Stimulated activated naive B cell treated with anti-CD40 and anti-IgM and Interleukin-4, amounts not matched to agents 10 μg/mL and 1 μg/mL and 100 μg/mL, for 72 hours (primary cell): ENCODE measurements around the gene CHTF8.
A peak's percentile ranks its signal among the peaks of the same experiment; 100 is the strongest.

Experiments
- ATAC-seq, 2 donors: fragments of 150-1000 bp; cut with Tn5 transposase; replicated peaks; 2 replicates each; pipeline ENCODE4 v1.10.0; 2021; ENCODE audit warnings: moderate library complexity in 1 of 2
- DNase-seq: peaks from one replicate; pipeline ENCODE4 v3.0.0; 2021
- H3K27ac Mint-ChIP-seq: one replicate; pipeline ENCODE4 v1.8.0; 2022; ENCODE audit warnings: mild to moderate bottlenecking, mixed read lengths
- H3K27me3 Mint-ChIP-seq, 2 donors: one replicate each; pipeline ENCODE4 v1.8.0; 2022; ENCODE audit warnings: mixed read lengths in 2 of 2
- H3K36me3 Mint-ChIP-seq, 2 donors: one replicate each; pipeline ENCODE4 v1.8.0; 2022; ENCODE audit warnings: mixed read lengths in 2 of 2, mild to moderate bottlenecking in 1 of 2
- H3K4me1 Mint-ChIP-seq, 2 donors: one replicate each; pipeline ENCODE4 v1.8.0; 2022; ENCODE audit warnings: mixed read lengths in 2 of 2, mild to moderate bottlenecking in 1 of 2
- H3K4me3 Mint-ChIP-seq, 2 donors: one replicate each; pipeline ENCODE4 v1.8.0; 2022; ENCODE audit warnings: mild to moderate bottlenecking in 2 of 2, mixed read lengths in 2 of 2, moderate library complexity in 1 of 2
- H3K9me3 Mint-ChIP-seq, 2 donors: one replicate each; pipeline ENCODE4 v1.8.0; 2022; ENCODE audit warnings: mixed read lengths in 2 of 2, mild to moderate bottlenecking in 1 of 2

CHTF8 gene

DNA sequence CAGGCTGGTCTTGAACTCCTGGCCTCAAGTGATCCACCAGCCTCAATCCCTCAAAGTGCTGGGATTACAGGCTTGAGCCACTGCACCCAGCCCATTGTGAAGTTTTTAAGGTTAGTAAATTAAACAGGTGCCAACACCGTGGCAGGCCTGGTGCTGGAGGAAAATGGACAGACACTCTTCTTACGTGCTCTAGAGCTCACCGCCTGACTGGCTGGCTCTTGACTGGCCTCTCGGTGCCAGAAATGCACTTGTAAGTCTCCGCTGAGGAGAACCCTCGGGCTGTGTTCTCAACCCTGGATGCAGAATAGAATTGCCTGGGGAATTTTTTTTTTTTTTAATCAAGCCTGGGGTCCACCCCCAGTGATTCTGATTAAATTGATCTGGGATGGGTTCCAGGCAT is 37.2 kb downstream of the CHTF8 start:
- no peak overlapping the region for H3K4me3 Mint-ChIP-seq
- no peak overlapping the region for H3K27ac Mint-ChIP-seq
- peaks cover 7 to 15% of the 10 kb centered on the region in 2 donors for H3K4me1 Mint-ChIP-seq
- peaks cover 0 to 2% of the 10 kb centered on the region in 2 donors for H3K36me3 Mint-ChIP-seq
- no peaks in the 10 kb centered on the region for H3K9me3 Mint-ChIP-seq
- DNase-seq (no peak), ATAC-seq (no peak)
- no peaks in the 10 kb centered on the region for H3K27me3 Mint-ChIP-seq

DNA sequence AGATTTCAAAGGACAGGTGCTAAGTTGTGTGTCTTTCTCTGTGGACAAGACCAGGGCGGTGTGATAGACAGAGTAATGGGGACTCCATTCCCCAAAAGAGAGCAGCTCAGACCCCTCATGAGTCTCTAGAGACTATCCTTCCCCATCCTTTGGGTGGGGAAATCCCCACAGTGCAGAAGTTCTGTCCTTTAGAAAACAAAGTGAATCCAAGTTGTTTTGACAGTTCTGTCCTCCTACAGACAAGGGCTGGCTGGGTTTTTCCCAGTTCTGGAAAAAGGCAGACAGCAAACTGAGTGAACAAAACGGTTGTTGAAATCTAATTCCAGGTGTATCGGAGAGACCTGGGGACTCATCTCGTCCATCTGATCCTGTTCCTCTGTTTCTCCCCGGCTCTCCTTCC is 37.9 kb downstream of the CHTF8 start:
- Mint-ChIP-seq H3K4me1 (peaks cover 7 to 16% of the 10 kb centered on the region in 2 donors), H3K9me3 (no peaks in the 10 kb centered on the region), H3K36me3 (peaks cover 0 to 2% of the 10 kb centered on the region in 2 donors), H3K4me3 (no peak overlapping the region), H3K27ac (no peak overlapping the region), H3K27me3 (no peaks in the 10 kb centered on the region)
- peak; percentile 20 to 34 for ATAC-seq
- DNase-seq: no peak

DNA sequence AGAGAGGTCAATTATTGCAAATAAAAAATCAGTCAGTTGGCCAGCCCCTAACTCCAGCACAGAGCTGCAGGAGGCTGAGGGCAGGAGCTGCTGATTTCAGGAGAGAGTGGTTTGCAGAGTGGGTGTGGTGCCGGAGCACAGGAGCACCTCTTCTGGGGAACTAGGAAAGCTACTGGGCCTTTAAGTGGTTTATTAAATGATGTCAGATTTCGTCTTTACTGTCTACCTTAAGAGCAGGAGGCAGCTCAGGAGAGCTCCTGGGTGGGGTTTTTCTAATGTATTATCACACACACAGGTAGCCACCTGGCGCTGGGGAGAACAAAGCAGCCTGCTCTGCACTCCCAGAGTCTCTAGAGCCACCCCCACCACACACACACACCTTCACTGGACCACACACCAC is 38.4 kb downstream of the CHTF8 start:
- H3K27ac Mint-ChIP-seq: no peak overlapping the region
- no peak overlapping the region for H3K4me3 Mint-ChIP-seq
- no peaks in the 10 kb centered on the region for H3K9me3 Mint-ChIP-seq
- peaks cover 8 to 20% of the 10 kb centered on the region in 2 donors for H3K4me1 Mint-ChIP-seq
- peaks cover 0 to 2% of the 10 kb centered on the region in 2 donors for H3K36me3 Mint-ChIP-seq
- no peaks in the 10 kb centered on the region for H3K27me3 Mint-ChIP-seq
- DNase-seq (no peak), ATAC-seq (peak; percentile 43 to 52)

DNA sequence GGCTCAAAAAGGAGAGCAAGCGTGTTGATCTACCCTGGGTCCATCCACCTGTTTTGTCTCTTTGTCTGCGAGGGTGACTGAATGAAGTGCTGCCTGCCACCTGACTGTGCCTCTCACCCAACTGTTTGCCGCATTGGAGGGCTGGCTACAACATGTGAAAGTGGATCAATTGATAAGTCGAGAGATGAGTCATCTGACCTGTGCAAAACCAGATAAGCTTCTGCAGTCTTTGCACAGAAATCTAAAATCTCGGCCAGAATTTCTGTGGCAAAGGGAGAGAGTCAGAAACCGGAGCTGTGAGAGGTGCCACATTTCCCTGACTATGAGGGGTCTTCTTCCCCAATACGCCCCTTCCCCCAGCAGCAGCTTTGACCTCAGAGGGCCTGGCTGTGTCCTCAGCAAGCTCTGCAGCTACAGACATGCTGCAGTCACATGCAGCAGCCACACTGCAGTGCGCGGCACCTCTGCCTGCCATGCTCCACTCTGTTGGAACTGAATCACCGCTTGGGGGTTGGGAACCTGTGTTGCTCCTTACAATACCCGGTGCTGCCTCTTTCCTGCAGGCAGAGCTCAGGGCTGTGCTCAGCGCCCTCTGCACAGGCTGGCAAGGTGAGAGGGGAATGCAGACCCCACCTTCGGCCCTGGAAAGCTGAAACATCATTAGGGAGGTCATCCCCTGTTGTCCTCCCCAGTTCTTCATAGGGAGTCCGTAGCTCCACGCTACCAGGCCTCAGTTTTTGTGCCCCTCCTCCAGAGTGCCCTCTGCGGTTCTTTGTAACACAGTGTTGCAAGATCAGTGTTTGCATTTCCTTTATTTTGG is 43.1 kb downstream of the CHTF8 start:
- Mint-ChIP-seq H3K4me1 (peaks cover 5 to 13% of the 10 kb centered on the region in 2 donors), H3K36me3 (peaks cover 7 to 18% of the 10 kb centered on the region in 2 donors), H3K4me3 (no peak overlapping the region), H3K27ac (peak overlapping the region; percentile 37), H3K27me3 (no peaks in the 10 kb centered on the region), H3K9me3 (no peaks in the 10 kb centered on the region)
- ATAC-seq: peak; percentile 52 to 54
- no peak for DNase-seq

DNA sequence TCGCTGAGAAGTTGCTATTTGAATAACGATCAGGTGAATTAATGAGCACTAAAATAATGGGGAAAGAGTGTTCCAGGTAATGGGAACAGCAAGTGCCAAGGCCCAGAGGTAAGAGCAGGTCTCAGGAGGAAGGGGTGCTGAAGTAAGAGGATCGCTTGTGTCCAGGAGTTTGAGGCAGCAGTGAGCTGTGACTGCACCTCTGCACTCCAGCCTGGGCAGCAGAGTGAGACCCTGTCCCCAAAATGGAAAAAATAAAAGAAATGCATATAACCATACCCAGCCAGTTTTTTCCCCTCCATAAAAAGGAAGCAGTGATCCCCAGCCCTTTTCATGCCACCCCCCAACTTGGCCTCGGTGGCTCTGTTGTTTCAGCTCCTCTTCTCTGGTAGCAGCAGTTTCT is 43.7 kb downstream of the CHTF8 start:
- Mint-ChIP-seq H3K4me1 (peaks cover 3 to 7% of the 10 kb centered on the region in 2 donors), H3K9me3 (no peaks in the 10 kb centered on the region), H3K27me3 (no peaks in the 10 kb centered on the region), H3K4me3 (no peak overlapping the region), H3K36me3 (peaks cover 6 to 23% of the 10 kb centered on the region in 2 donors), H3K27ac (peak overlapping the region; percentile 43)
- ATAC-seq (no peak), DNase-seq (no peak)

DNA sequence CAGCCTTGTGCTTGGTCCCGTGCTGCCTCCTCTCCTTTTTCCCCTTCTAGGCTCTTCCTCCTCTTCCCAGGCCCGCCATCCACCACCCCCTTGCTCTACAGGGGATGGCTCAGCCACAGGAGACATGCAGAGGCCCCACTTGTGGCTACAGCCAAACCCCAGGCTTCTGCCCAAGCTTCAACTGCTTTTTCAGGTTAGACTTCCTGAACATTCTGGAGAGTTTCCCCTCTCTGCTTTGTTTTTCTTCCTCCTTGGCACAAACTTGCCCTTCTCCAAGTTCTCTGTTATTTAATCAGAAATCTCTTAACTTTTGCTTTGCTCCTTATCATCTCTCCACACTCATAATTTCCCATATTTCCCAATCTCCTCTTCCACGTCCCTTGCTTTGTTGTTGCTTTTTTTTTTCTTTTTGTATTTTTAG is 45.2 kb downstream of the CHTF8 start:
- Mint-ChIP-seq H3K27ac (peak overlapping the region; percentile 78), H3K36me3 (peaks cover 11 to 33% of the 10 kb centered on the region in 2 donors), H3K27me3 (no peaks in the 10 kb centered on the region), H3K4me3 (no peak overlapping the region), H3K9me3 (no peaks in the 10 kb centered on the region), H3K4me1 (peaks cover 3 to 5% of the 10 kb centered on the region in 2 donors)
- DNase-seq (no peak), ATAC-seq (no peak)

DNA sequence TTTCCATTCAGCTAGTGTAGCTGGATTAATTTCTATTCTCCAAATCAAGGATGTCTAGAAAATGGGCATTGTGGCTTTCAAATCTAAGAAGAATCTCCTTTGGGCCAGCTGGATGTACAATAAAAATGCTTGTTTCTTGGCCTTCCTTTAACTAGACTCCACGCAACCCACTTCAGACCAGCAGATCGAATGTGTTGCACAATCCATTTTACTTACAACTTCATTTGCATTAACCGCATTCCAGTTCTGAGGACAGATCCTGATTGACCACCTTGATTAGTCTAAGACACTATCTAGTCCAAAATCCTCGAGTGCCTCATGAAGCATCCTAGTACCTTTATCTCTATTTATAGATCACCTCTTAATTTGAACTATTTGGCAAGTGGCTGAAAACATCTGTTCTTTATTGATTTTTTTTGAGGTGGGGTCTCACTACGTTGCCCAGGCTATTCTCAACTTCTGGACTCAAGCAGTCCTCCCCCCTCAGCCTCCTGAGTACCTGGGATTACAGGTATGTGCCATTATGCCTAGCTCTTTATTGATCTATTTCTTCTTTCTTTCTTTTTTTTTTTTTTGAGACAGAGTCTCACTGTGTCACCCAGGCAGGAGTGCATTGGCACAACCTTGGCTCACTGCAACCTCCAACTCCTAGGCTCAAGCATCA is 47.2 kb downstream of the CHTF8 start:
- H3K36me3 Mint-ChIP-seq: peaks cover 11 to 33% of the 10 kb centered on the region in 2 donors
- no peak overlapping the region for H3K27ac Mint-ChIP-seq
- DNase-seq (no peak), ATAC-seq (no peak)
- H3K4me1 Mint-ChIP-seq: peaks cover 3 to 5% of the 10 kb centered on the region in 2 donors
- no peaks in the 10 kb centered on the region for H3K27me3 Mint-ChIP-seq
- no peaks in the 10 kb centered on the region for H3K9me3 Mint-ChIP-seq
- no peak overlapping the region for H3K4me3 Mint-ChIP-seq

DNA sequence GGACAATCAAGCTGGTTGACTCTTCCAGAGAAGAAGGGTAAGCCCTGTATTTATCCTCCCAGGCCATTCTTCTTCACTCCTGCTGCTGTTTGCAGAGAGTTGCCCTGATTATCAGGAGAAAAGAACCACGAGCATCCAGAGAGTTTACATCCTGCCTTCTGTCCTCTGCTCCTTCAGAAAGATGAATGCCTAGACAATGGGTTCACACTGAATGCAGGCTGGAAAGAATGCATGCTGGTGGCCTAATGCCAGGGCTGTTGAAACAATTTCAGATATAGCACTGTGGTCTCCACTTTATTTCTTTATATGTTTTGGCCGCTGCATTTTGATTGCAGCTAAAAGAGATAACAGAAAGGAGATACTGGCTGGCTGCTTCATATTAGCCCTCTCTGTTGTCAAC is 48.1 kb downstream of the CHTF8 start:
- H3K9me3 Mint-ChIP-seq: no peaks in the 10 kb centered on the region

DNA sequence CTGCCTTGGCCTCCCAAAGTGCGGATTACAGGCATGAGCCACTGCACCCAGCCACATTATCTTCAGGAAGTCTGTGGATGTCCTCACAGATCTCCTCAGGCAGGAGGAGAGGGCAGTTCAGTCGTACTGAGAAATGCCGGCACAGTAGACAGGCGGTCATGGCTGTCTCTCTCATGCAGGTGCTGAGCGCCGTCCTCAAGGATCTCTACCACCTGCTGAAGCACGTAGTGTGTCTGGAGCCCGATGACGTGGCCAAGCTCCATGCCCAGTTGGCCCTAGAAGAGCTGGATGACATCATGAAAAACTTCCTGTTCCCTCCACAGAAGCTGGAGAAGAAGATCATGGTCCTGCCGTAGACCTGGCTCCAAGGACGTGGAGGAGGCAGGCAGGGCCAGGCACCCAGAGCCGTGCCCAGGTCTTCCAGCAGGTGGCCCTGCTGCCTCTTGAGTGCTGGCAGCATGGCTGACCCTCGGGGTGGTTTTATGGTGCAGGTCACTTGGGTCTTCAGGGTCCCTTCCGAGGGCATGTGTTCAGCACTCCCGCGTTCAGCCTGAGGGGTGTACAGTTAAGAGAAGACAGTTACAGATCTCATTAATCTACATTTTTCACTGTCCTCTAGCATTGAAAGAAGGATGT is 49.0 kb downstream of the CHTF8 start:
- no peaks in the 10 kb centered on the region for H3K27me3 Mint-ChIP-seq
- H3K36me3 Mint-ChIP-seq: peaks cover 11 to 37% of the 10 kb centered on the region in 2 donors
- no peak overlapping the region for H3K27ac Mint-ChIP-seq
- ATAC-seq: no peak
- no peaks in the 10 kb centered on the region for H3K9me3 Mint-ChIP-seq
- peaks cover 0 to 1% of the 10 kb centered on the region in 2 donors for H3K4me1 Mint-ChIP-seq
- DNase-seq: no peak
- H3K4me3 Mint-ChIP-seq: no peak overlapping the region

More for the DNA sequence above, 48.1 kb downstream of the CHTF8 start:
- no peak for ATAC-seq
- H3K36me3 Mint-ChIP-seq: peaks cover 11 to 36% of the 10 kb centered on the region in 2 donors
- no peak overlapping the region for H3K4me3 Mint-ChIP-seq
- H3K27ac Mint-ChIP-seq: no peak overlapping the region
- H3K27me3 Mint-ChIP-seq: no peaks in the 10 kb centered on the region
- H3K4me1 Mint-ChIP-seq: peaks cover 3% of the 10 kb centered on the region in 2 donors
- DNase-seq: no peak

DNA sequence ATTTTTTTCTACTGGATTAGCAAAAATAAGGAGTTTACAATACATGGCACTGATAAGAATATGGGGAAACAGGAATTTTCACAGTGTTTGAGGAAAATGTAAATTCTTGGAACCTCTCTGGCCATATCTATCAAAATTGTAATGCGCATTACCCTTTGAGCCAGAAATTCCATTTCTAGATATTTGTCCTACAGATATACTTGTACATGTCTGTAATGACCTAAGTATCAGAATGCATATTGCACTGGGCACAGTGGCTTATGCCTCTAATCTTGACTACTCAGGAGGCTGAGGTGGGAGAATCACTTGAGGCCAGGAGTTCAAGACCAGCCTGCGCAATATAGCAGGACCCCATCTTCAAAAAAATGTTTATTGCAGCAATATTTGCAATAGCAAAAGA is 52.7 kb downstream of the CHTF8 start:
- Mint-ChIP-seq H3K27me3 (no peaks in the 10 kb centered on the region), H3K36me3 (peaks cover 6 to 30% of the 10 kb centered on the region in 2 donors), H3K9me3 (no peaks in the 10 kb centered on the region), H3K27ac (no peak overlapping the region), H3K4me3 (no peak overlapping the region), H3K4me1 (no peaks in the 10 kb centered on the region)
- ATAC-seq: no peak
- DNase-seq: no peak

DNA sequence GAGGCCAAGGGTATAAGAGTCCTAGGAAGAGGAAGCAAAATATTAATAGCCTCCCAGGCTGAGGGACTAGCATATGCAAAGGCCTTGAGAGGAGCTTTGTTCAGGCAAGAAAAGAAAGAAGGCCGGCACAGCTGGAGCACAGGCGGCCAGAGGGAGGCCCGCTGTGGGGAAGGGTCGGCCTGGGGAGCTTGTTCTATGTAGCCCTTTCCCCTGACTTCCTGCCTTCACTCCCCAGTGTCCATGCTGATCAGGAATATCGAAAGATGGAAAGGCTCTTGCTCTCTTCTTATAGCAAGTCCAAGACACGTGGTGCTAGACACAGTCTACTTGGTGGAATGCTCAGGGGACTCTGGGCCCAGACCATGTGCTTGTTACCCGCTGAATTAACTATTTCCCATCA is 54.3 kb downstream of the CHTF8 start:
- Mint-ChIP-seq H3K4me1 (no peaks in the 10 kb centered on the region), H3K4me3 (no peak overlapping the region), H3K27me3 (no peaks in the 10 kb centered on the region), H3K36me3 (peaks cover 4 to 17% of the 10 kb centered on the region in 2 donors), H3K9me3 (no peaks in the 10 kb centered on the region), H3K27ac (no peak overlapping the region)
- ATAC-seq (no peak), DNase-seq (no peak)

DNA sequence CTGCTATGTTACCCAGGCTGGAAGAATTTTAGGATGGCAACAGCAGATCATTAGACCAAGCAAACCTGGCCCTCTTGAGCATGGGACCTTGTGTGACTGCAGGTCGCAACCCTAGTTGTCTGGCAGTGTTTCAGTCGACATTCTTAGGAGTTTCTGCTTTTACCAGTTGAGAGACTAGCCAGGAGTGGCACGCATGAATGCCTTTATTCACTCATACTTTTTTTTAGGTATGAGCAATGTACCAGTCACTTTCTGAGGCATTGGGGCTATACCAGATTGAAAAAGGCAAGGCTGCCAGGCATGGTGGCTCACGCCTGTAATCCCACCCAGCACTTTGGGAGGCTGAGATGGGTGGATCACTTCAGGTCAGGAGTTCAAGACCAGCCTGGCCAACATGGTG is 55.1 kb downstream of the CHTF8 start:
- Mint-ChIP-seq H3K27me3 (no peaks in the 10 kb centered on the region), H3K27ac (no peak overlapping the region), H3K4me1 (peaks cover 0 to 4% of the 10 kb centered on the region in 2 donors), H3K36me3 (peaks cover 1 to 13% of the 10 kb centered on the region in 2 donors), H3K4me3 (no peak overlapping the region), H3K9me3 (no peaks in the 10 kb centered on the region)
- ATAC-seq (no peak), DNase-seq (no peak)

DNA sequence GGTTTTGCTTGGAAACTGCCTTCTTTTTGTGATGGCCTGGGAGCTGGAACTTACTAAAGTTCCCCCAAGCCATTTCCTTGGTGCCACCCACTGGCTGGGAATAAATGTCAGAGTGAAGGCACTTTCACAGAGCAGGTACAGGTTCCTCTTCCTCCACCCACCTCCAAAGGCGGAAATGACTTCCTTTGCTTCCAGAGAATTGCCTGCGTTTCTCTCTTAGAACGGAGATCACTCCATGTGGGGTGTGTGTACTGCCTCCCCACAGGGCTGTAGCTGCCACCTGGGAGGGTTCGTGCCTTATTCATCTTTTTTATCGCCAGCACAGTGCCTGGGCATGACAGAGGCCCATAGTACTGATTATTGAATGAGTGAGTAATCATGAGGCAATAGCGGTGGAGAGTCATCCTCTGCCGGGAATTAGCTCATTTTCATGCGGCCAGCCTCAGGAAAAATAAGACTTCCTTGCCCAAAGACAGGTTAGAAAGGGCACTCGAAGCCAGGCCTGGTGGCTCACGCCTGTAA is 59.1 kb downstream of the CHTF8 start:
- no peak overlapping the region for H3K27ac Mint-ChIP-seq
- ATAC-seq (no peak), DNase-seq (no peak)
- no peaks in the 10 kb centered on the region for H3K9me3 Mint-ChIP-seq
- peaks cover 0 to 5% of the 10 kb centered on the region in 2 donors for H3K4me1 Mint-ChIP-seq
- H3K36me3 Mint-ChIP-seq: peaks cover 7 to 11% of the 10 kb centered on the region in 2 donors
- no peaks in the 10 kb centered on the region for H3K27me3 Mint-ChIP-seq
- H3K4me3 Mint-ChIP-seq: no peak overlapping the region

DNA sequence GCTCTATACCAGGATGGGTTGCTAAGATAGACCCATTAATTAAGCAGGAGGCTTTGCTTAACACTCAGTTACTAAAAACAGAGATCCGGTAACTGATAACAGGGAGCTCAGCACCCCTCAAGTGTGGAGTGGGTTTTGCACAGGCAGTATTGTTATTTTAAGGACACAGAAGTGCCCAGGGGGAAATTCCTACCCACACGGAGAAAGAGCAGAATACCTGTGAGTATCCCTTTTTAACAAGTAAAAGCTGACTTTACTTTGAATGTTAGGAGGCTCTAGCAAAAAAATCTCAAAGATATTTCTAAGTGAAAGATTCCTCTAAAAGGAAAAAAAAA is 59.8 kb downstream of the CHTF8 start:
- Mint-ChIP-seq H3K4me3 (no peak overlapping the region), H3K9me3 (no peaks in the 10 kb centered on the region), H3K27me3 (no peaks in the 10 kb centered on the region), H3K27ac (peak overlapping the region; percentile 9), H3K4me1 (peaks cover 0 to 5% of the 10 kb centered on the region in 2 donors), H3K36me3 (peaks cover 10 to 11% of the 10 kb centered on the region in 2 donors)
- ATAC-seq (no peak), DNase-seq (no peak)
